ENCODE results near the gene NPIPB4.
"Not testable (repeated sequence)": the region's sequence is repeated elsewhere in the genome, so short reads cannot be mapped to it uniquely, and the experiment has no call there.

GRCh38 chr16:21836334-21836733 is 21.2 kb downstream of the NPIPB4 start:
- not testable (repeated sequence) for TF ChIP-seq EP300 (IDR thresholded peaks at IDR 0.05; ENCODE audit: borderline replicate concordance in 1 of 2, control insufficient read depth in 1 of 2, low read depth in 2 of 2, low read length in 2 of 2); FOS (IDR thresholded peaks at IDR 0.05; ENCODE audit: borderline replicate concordance, extremely low read depth, insufficient read length); REST (IDR thresholded peaks at IDR 0.05; ENCODE audit: low read depth, low read length); EZH2 (IDR thresholded peaks at IDR 0.05; ENCODE audit: borderline replicate concordance, control insufficient read depth, low read depth, low read length); CTCF (IDR thresholded peaks at IDR 0.05 in 2 of 3, conservative IDR thresholded peaks at IDR 0.05 in 1 of 3; ENCODE audit: control insufficient read depth in 2 of 3, extremely low read depth in 1 of 3, insufficient read depth in 1 of 3, low read depth in 3 of 3, low read length in 3 of 3); POLR2A (IDR thresholded peaks at IDR 0.05; ENCODE audit: low read depth, low read length); MTA3 (IDR thresholded peaks at IDR 0.05; ENCODE audit: borderline replicate concordance, low read length); JUND (IDR thresholded peaks at IDR 0.05; ENCODE audit: low read depth, low read length); TAF1 (IDR thresholded peaks at IDR 0.05; ENCODE audit: borderline replicate concordance, low read depth, low read length); NRF1 (conservative IDR thresholded peaks at IDR 0.05; ENCODE audit: low read depth, low read length); PRDM15 (CRISPR knock-in tag; IDR thresholded peaks at IDR 0.05)
- TF ChIP-seq, protein P1, sequence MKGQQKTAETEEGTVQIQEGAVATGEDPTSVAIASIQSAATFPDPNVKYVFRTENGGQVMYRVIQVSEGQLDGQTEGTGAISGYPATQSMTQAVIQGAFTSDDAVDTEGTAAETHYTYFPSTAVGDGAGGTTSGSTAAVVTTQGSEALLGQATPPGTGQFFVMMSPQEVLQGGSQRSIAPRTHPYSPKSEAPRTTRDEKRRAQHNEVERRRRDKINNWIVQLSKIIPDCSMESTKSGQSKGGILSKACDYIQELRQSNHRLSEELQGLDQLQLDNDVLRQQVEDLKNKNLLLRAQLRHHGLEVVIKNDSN (IDR thresholded peaks at IDR 0.05; ENCODE audit: borderline replicate concordance, extremely low read length, insufficient read depth, low read depth, low read length), result not testable (repeated sequence)
- TF ChIP-seq, protein P2, sequence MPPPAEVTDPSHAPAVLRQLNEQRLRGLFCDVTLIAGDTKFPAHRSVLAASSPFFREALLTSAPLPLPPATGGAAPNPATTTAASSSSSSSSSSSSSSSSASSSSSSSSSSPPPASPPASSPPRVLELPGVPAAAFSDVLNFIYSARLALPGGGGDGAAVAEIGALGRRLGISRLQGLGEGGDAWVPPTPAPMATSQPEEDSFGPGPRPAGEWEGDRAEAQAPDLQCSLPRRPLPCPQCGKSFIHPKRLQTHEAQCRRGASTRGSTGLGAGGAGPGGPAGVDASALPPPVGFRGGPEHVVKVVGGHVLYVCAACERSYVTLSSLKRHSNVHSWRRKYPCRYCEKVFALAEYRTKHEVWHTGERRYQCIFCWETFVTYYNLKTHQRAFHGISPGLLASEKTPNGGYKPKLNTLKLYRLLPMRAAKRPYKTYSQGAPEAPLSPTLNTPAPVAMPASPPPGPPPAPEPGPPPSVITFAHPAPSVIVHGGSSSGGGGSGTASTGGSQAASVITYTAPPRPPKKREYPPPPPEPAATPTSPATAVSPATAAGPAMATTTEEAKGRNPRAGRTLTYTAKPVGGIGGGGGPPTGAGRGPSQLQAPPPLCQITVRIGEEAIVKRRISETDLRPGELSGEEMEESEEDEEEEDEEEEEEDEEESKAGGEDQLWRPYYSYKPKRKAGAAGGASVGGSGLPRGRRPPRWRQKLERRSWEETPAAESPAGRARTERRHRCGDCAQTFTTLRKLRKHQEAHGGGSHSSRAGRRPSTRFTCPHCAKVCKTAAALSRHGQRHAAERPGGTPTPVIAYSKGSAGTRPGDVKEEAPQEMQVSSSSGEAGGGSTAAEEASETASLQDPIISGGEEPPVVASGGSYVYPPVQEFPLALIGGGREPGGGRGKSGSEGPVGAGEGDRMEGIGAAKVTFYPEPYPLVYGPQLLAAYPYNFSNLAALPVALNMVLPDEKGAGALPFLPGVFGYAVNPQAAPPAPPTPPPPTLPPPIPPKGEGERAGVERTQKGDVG (CRISPR knock-in tag; IDR thresholded peaks at IDR 0.05), result not testable (repeated sequence)
